K562 (cell line): Measurements from ENCODE around the gene MAML1. TPM values are rescaled to one million over a fixed set of nuclear protein-coding genes. Genes with fewer than 3 reads are reported as not detected.

Source experiments
- ADNP ChIP-seq: fragments of 200-800 bp; sonication (Bioruptor generic); IDR thresholded peaks from 2 replicates; pipeline ENCODE4 v1.6.1; 2016; ENCODE audit warnings: missing genetic modification characterization, missing compliant biosample characterization
- CCNT2 ChIP-seq: IDR thresholded peaks from 2 replicates; pipeline ENCODE4 v1.6.1; 2011; ENCODE audit warnings: borderline replicate concordance, low read depth, mild to moderate bottlenecking, moderate library complexity, mixed read lengths, low read length; ENCODE audit not compliant: insufficient read length; ENCODE audit errors: extremely low read depth
- CEBPG ChIP-seq, 3 experiments: fragments of 200-800 bp in 1 of 3; sonication (Bioruptor generic) in 1 of 3; sonication (generic) in 1 of 3; formaldehyde crosslinking in 1 of 3; IDR thresholded peaks in 2 of 3; conservative IDR thresholded peaks in 1 of 3; 2 replicates each; pipeline versions ENCODE4 v1.6.1 to v1.8.0; 2016 to 2022; ENCODE audit warnings: missing compliant biosample characterization in 2 of 3, missing genetic modification characterization in 2 of 3, mild to moderate bottlenecking in 1 of 3, missing genetic modification reagents in 1 of 3
- FOXM1 ChIP-seq, 2 experiments: fragments of 450-650 bp in 1 of 2; sonication (generic) in 1 of 2; formaldehyde crosslinking in 1 of 2; IDR thresholded peaks; 2 replicates each; pipeline versions ENCODE4 v1.6.1 to v1.9.0; 2017 to 2022; ENCODE audit warnings: low read depth in 2 of 2, mild to moderate bottlenecking in 2 of 2, missing genetic modification reagents in 1 of 2, moderate library complexity in 1 of 2
- HDAC2 ChIP-seq: fragments of 450-650 bp; IDR thresholded peaks from 2 replicates; pipeline ENCODE4 v1.6.1; 2016; ENCODE audit warnings: mild to moderate bottlenecking
- MCM3 ChIP-seq: fragments of 450-650 bp; IDR thresholded peaks from 2 replicates; pipeline ENCODE4 v1.6.1; 2016
- MCM5 ChIP-seq: fragments of 450-650 bp; IDR thresholded peaks from 2 replicates; pipeline ENCODE4 v1.6.1; 2016; ENCODE audit warnings: low read depth
- NR2C1 ChIP-seq, 2 experiments: fragments of 450-650 bp; IDR thresholded peaks; 2 replicates each; pipeline ENCODE4 v1.6.1; 2017; ENCODE audit warnings: mild to moderate bottlenecking in 2 of 2, antibody characterized with exemption in 1 of 2, inconsistent platforms in 1 of 2, missing compliant biosample characterization in 1 of 2, missing genetic modification characterization in 1 of 2
- OTX1 ChIP-seq: fragments of 450-650 bp; formaldehyde crosslinking; IDR thresholded peaks from 2 replicates; pipeline ENCODE4 v1.4.0; 2022; ENCODE audit warnings: mild to moderate bottlenecking
- PHF21A ChIP-seq: fragments of 450-650 bp; IDR thresholded peaks from 2 replicates; pipeline ENCODE4 v1.6.1; 2017; ENCODE audit warnings: low read depth, borderline replicate concordance
- POLR2A ChIP-seq: fragments of 450-650 bp; conservative IDR thresholded peaks from 2 replicates; pipeline ENCODE4 v1.6.1; 2016
- POLR2B ChIP-seq: fragments of 450-650 bp; IDR thresholded peaks from 2 replicates; pipeline ENCODE4 v1.6.1; 2018; ENCODE audit warnings: low read depth; ENCODE audit not compliant: partially characterized antibody
- POU5F1 ChIP-seq: fragments of 150-350 bp; IDR thresholded peaks from 2 replicates; pipeline ENCODE4 v1.6.1; 2014; ENCODE audit warnings: borderline replicate concordance, low read length, low read depth, mild to moderate bottlenecking; ENCODE audit not compliant: partially characterized antibody
- PYGO2 ChIP-seq: fragments of 450-650 bp; IDR thresholded peaks from 2 replicates; pipeline ENCODE4 v1.6.1; 2016; ENCODE audit warnings: mild to moderate bottlenecking, missing genetic modification characterization, moderate library complexity, missing compliant biosample characterization
- RAD51 ChIP-seq: fragments of 450-650 bp; IDR thresholded peaks from 2 replicates; pipeline ENCODE4 v1.7.1; 2016; ENCODE audit warnings: low read depth, mild to moderate bottlenecking, borderline replicate concordance
- SP2 ChIP-seq: IDR thresholded peaks from 2 replicates; pipeline ENCODE4 v1.6.1; 2011; ENCODE audit warnings: mild to moderate bottlenecking, low read depth, low read length, moderate library complexity; ENCODE audit not compliant: poor library complexity, severe bottlenecking; ENCODE audit errors: extremely low read depth
- SRSF7 ChIP-seq: fragments of 200-400 bp; formaldehyde crosslinking; optimal IDR thresholded peaks from 2 replicates; pipeline ENCODE3; 2017; ENCODE audit warnings: mild to moderate bottlenecking, low read depth, low read length
- TCF3 ChIP-seq: sonication (generic); formaldehyde crosslinking; IDR thresholded peaks from 2 replicates; pipeline ENCODE4 v1.4.0; 2020; ENCODE audit warnings: mild to moderate bottlenecking, missing genetic modification reagents
- TEAD1 ChIP-seq, 2 experiments: fragments of 450-650 bp in 1 of 2; sonication (generic) in 1 of 2; formaldehyde crosslinking; IDR thresholded peaks; 2 replicates each; pipeline versions ENCODE4 v1.4.0 to v1.8.0; 2020 to 2022; ENCODE audit warnings: mild to moderate bottlenecking in 2 of 2, missing genetic modification reagents in 1 of 2
- ZC3H11A ChIP-seq: IDR thresholded peaks from 2 replicates; pipeline ENCODE4 v1.6.1; 2012; ENCODE audit warnings: low read depth, low read length, improper control_type of control experiment
- ZNF140 ChIP-seq: fragments of 250-450 bp; sonication (Bioruptor Pico); IDR thresholded peaks from 2 replicates; pipeline ENCODE4 v1.8.0; 2021; ENCODE audit warnings: moderate library complexity, mild to moderate bottlenecking, inconsistent platforms
- ZNF143 ChIP-seq: sonication (generic); formaldehyde crosslinking; IDR thresholded peaks from 2 replicates; pipeline ENCODE4 v1.9.0; 2022; ENCODE audit warnings: mild to moderate bottlenecking, missing genetic modification reagents
- ZNF766 ChIP-seq: fragments of 200-800 bp; sonication (Bioruptor generic); conservative IDR thresholded peaks from 2 replicates; pipeline ENCODE4 v1.6.1; 2016; ENCODE audit warnings: missing genetic modification characterization, missing compliant biosample characterization
- polyA plus RNA-seq, 8 experiments: library from polyadenylated mRNA; depleted of rRNA in 4 of 8; stranded (reverse) in 5 of 8; unstranded in 3 of 8; fragments of >200 nt; fragmentation: Nextera tagmentation in 2 of 8; fragmentation: Illumina TruSeq in 1 of 8; extraction: Ambion mirVana in 2 of 8; extraction: Trizol in 1 of 8; gene quantifications; 2 replicates each; pipeline versions ENCODE4 v1.2.1 to v1.2.3, GENCODE V29; 2011 to 2014; ENCODE audit warnings: inconsistent platforms in 1 of 8, missing spikeins in 1 of 8
- total RNA-seq, 7 experiments: library from RNA; depleted of rRNA in 6 of 7; stranded (reverse); fragments of >200 nt in 6 of 7; fragmentation: Illumina TruSeq in 2 of 7; extraction: Trizol in 2 of 7; gene quantifications; 2 replicates each; pipeline versions ENCODE4 v1.2.1 to v1.2.3, GENCODE V29; 2011 to 2021; ENCODE audit warnings: low replicate concordance in 1 of 7
- TF ChIP-seq, protein P1 (sequence below): fragments of 450-650 bp; formaldehyde crosslinking; IDR thresholded peaks from 2 replicates; pipeline ENCODE4 v1.4.0; 2022; ENCODE audit warnings: missing genetic modification characterization
- TF ChIP-seq, protein P2 (sequence below): fragments of 450-650 bp; IDR thresholded peaks from 2 replicates; pipeline ENCODE4 v1.6.1; 2016
- TF ChIP-seq, protein P3 (sequence below), 2 experiments: fragments of 250-450 bp in 1 of 2; fragments of 450-650 bp in 1 of 2; sonication (Bioruptor Pico) in 1 of 2; IDR thresholded peaks; 2 replicates each; pipeline versions ENCODE4 v1.6.1 to v1.8.0; 2016 to 2021; ENCODE audit warnings: mild to moderate bottlenecking in 2 of 2, moderate library complexity in 2 of 2, missing compliant biosample characterization in 1 of 2, missing genetic modification characterization in 1 of 2

Gene MAML1
- total and polyA plus RNA-seq, 9 of the 15 experiments (the other 6 are each of a cell fraction or from before 2014, with no cell fraction given), result 0.32 to 18.4 (median 7.0) TPM

DNA sequence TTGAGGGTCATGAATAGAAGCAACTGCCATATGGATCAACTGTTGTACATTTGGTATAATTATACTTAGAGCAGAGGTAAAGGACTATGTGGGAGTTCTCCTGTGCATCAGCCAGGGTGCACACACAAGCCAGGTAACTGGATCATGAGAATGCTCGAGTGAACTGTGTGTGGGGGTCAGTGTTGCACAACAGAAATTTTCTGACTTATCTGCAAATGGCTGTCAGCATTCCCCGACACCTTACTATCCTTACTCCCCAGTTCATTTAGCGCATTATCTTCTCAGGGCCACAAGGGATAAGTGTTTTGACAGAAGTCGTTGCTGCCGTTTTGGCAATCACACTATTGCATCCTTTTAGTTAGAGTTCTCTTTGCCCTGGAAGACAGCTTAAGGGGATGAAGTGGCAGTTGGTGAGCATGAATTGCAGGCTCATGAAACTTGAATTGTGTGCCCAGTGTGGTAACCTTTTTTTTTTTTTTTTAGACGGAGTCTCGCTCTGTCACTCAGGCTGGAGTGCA is 32.2 kb upstream of the MAML1 start (continued):
- TF ChIP-seq CCNT2 (peak; percentile 53), PYGO2 (tag) (no peak), HDAC2 (peak; percentile 64), CEBPG (CRISPR knock-in tag; IDR thresholded peaks at IDR 0.05) (peak; percentile 95), CEBPG (tag; conservative IDR thresholded peaks at IDR 0.05 in 1 of 2, IDR thresholded peaks at IDR 0.05 in 1 of 2) (peak; percentile 75 to 83), NR2C1 (IDR thresholded peaks at IDR 0.05) (no peak), NR2C1 (tag; IDR thresholded peaks at IDR 0.05) (peak; percentile 47; the same call in 1 of the 2 replicates), POLR2A (peak; percentile 69), POU5F1 (no peak), PHF21A (no peak), ADNP (tag) (no peak), SP2 (no peak), ZNF143 (CRISPR knock-in tag) (no peak), OTX1 (no peak), ZC3H11A (no peak), POLR2B (peak; percentile 51), TEAD1 (CRISPR knock-in tag; IDR thresholded peaks at IDR 0.05) (peak in 1 of 2 experiments; percentile 73; a peak in 1 of 4 replicates), MCM5 (no peak), RAD51 (peak; percentile 13; the same call in 1 of the 2 replicates), TCF3 (CRISPR knock-in tag) (peak; percentile 93), ZNF766 (CRISPR knock-in tag) (0 out of 2 replicates have a peak, but pooled peaks have one; percentile 51), MCM3 (no peak), SRSF7 (no peak), ZNF140 (CRISPR knock-in tag) (no peak), FOXM1 (IDR thresholded peaks at IDR 0.05; ENCODE audit: low read depth) (peak; percentile 66; the same call in 1 of the 2 replicates), FOXM1 (CRISPR knock-in tag; IDR thresholded peaks at IDR 0.05; ENCODE audit: low read depth) (no peak)
- TF ChIP-seq, protein P1, sequence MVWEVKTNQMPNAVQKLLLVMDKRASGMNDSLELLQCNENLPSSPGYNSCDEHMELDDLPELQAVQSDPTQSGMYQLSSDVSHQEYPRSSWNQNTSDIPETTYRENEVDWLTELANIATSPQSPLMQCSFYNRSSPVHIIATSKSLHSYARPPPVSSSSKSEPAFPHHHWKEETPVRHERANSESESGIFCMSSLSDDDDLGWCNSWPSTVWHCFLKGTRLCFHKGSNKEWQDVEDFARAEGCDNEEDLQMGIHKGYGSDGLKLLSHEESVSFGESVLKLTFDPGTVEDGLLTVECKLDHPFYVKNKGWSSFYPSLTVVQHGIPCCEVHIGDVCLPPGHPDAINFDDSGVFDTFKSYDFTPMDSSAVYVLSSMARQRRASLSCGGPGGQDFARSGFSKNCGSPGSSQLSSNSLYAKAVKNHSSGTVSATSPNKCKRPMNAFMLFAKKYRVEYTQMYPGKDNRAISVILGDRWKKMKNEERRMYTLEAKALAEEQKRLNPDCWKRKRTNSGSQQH (CRISPR knock-in tag), result peak; percentile 60; the same call in 1 of the 2 replicates
- TF ChIP-seq, protein P2, sequence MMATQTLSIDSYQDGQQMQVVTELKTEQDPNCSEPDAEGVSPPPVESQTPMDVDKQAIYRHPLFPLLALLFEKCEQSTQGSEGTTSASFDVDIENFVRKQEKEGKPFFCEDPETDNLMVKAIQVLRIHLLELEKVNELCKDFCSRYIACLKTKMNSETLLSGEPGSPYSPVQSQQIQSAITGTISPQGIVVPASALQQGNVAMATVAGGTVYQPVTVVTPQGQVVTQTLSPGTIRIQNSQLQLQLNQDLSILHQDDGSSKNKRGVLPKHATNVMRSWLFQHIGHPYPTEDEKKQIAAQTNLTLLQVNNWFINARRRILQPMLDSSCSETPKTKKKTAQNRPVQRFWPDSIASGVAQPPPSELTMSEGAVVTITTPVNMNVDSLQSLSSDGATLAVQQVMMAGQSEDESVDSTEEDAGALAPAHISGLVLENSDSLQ, result peak; percentile 92
- TF ChIP-seq, protein P3, sequence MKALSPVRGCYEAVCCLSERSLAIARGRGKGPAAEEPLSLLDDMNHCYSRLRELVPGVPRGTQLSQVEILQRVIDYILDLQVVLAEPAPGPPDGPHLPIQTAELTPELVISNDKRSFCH (CRISPR knock-in tag; IDR thresholded peaks at IDR 0.05), result no peak
- TF ChIP-seq, protein P3 (tag; IDR thresholded peaks at IDR 0.05), result 0 out of 2 replicates have a peak, but pooled peaks have one; percentile 25
